GM21447 (cell line): ENCODE results near the gene PPP4R3B.

Experiments
- ATAC-seq: cut with Tn5 transposase; IDR thresholded peaks from one replicate; pipeline ENCODE4 v1.9.1; 2021; ENCODE audit not compliant: unreplicated experiment

The PPP4R3B gene

DNA sequence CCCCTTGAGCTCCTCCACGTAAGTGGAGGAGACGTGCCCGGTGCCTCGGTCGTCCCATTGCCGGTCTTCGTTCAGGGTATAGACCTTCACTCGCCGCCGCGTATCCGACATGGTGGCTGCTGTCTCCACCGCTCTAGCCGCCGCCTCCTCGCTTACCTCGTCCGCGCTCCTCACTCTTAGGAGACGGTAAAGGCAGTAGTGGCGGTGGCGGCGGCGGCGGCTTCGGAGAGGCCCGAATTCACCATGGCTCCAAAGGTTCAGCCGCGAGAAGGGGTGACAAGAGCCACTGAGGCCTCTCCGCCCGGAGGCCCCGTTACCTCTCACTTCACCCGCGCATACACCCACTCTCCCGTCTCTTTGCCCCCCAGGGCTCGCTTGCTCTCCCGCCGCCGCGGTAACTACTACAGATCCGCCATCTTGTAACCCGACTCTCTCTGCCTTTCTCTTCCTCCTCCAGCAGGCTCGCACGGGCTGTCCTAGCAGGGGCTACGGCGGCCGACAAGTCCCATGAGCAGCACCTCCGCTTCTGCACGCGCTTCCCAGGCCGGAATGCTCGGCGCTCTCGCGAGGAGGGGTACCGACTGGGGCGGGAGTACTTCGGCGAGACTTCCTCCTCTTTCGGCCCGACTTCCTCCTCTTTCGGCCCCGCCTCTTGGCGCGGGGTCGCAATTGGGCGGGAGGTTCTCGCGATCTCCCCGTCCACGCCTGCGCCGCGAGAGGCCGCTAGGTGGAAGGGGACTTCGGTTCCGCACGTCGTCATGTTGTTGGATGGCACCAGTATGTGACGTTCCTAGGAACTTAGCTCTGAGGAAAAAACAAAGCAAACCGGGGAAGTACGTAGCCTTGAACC lies at the start of gene PPP4R3B:
TSS of gene PPP4R3B (minus strand) at position 448 of the 850 bp plus-strand sequence. CDS start at position 111, 337 bp downstream.
- peak; percentile 83 for ATAC-seq

DNA sequence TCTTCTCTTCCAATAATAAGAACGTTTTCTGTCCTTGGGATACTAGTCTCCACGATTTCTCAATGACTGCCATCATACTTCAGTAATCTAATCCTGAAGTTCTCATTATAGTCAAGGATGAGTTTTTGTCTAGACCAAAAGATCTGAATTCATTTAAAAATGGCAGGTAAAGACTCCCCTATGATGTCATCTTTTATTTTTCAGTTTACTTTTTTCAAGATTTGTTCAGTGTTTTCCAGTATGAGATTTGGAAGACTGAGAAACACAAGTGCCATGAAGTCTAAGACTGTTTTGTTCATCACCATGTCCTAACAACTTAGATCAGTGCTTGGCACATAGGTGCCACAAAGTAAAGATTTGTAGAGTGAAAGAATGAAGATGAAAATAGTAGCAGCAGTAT lies 35.8 kb upstream of the PPP4R3B start:
- ATAC-seq: no peak

DNA sequence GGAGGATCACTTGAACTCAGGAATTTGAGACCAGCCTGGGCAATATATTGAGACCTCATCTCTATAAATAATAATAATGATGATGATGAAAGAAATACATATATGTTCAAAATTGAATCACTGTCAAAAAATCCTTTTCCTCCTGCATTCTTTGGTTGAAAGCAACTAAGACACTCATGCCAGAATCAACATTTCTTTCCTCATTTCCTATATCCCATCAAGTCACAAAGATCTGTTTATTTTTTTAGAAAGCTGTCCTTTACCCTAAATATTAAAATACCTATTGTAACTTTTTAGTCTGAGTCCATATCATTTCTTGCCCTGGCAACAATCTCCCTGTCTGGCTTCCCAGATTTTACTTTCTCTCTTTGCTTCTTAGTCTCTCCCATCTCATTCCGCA lies 31.8 kb upstream of the PPP4R3B start:
- no peak for ATAC-seq

DNA sequence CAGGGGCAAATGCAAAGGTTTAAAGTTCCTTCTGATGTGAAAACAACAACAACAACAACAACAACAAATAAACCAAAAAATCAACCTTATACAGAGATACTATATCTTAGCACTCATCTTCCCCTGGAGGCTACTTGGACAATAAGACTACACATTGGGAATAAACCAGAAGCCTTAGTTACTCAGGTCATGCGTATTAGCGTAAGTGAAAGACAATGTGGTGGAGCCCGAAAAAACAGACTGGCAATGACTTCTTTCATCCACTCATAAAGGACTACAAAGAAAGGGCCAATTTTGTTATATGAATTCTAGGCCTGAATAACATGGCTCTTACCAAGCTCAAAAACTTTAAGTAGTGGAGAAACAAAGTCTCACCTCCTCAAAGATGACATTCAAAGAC lies 19.4 kb upstream of the PPP4R3B start:
- ATAC-seq: no peak

DNA sequence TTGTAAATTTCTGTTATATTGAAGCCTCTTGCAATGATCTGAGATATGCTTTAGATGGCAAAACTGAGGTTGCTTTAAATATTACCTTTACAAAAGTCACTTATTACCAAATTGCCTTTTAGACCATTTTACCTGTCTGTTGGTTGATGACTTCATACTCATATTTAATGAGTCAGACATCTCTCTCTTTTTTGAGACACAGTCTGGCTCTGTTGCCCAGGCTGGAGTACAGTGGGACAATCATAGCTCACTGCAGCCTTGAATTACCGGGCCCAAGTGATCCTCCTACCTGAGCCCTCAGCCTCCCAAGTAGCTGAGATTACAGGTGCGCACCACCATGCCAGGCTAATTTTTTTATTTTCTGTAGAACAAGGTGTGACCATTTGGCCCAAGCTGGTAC lies 11.5 kb upstream of the PPP4R3B start:
- ATAC-seq: no peak

DNA sequence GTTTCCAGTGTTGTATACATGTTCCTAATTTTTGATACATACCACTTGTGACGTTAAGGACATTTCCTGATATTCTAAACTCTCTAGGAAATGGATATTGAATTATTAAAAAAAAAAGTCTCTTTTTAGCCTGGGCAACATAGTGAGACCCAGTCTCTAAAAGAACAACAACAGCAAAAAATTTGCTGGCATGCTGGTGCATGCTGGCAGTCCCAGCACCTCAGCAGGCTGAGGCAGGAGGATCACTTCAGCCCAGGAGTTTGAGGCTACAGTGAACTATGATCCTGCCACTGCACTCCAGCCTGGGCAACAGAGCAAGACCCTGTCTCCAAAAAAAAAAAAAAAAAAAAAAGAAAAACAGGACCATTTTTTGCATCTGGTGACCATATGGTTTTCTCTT lies 10.5 kb upstream of the PPP4R3B start:
- no peak for ATAC-seq

DNA sequence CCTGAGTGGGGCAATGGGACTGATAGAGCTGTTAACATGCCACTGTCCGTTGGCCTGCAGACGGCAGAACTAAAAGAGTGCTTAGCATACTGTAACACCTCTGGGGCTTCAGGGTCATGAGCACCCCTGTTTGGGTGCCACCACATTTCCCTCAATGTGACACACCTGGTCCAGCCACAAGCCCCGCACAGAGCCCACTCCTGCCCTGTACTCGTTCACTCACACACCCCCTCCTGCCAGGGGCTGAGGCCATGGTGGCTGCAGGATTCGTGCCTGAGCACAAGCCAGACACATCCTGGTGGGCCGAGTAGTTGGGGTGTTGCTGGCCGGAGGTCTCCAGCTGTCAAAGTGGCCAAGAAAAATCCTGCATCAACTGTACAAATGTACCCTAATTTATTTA lies 4.4 kb upstream of the PPP4R3B start:
- ATAC-seq: no peak

DNA sequence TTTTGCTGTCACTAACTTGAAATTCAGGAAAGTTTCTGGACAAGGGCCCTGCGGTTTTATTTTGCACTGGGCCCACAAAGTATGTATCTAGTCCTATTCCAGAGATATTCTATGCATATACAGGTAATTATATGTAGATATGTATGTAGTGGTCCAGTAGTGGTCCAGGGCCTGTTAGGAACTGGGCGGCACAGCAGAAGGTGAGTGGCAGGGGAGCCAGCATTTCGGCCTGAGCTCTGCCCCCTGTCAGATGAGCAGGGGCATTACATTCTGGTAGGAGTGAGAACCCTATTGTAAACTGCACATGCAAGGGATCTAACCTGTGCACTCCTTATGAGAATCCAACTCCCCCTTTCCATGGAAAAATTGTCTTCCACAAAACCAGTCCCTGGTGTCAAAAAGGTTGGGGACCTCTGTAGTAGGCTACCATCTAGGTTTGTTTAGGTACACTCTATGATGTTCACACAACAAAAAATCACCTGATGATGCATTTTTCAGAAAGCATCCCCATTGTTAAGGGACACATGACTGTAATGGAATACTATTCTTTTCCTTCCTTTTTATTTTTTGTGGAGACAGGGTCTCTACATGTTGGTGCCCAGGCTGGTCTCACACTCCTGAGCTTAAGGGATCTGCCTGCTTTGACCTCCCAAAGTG lies 2.8 kb upstream of the PPP4R3B start:
- no peak for ATAC-seq

DNA sequence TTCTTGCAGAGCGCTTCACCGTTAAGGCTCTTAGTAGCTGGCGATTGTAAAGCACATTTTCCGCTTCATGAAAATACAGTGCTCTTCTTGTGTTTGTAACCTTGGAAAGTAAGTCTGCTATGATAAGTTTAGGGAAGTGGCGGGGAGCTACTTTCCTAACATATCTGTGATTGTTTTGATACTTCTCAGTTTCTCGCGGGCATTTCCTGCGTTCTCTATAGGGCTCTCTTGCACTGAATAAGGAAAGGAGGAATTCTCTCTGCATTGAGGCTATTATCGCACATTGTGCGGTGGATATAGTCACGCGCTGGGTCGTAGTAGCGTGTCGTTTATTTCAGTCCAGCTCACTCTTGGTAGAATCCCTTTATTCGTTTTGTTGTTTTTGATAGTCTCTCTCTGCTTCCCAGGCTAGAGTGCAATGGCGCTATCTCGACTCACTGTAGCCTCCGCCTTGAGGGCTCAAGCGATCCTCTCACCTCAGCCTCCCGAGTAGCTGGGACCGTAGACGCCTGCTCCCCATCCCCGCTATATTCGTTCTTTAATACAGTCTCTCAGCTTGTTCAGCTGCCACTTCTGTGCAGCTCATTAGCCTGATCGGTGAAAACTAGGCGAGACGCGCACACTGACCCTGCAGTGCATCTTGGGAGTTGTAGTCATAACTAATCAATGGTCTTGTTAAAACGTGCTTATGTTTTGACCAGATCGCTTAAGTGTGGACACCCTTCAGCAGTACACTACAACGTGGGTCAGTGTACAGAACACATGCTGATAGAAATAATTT lies 1.0 kb upstream of the PPP4R3B start:
- ATAC-seq: peak; percentile 36

DNA sequence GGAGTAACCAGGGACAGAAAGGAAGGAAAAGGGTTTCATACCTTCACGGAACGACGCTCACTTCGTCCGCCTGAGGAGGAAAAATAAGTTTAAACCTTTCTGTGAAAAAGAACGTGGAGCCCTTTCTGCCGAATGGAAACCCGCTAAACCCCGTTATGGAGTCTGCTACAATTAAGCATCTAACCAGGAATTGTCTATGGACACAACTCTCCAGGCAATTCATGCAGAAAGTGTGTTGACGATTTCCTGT lies 528 bp upstream of the PPP4R3B start:
- ATAC-seq: no peak

DNA sequence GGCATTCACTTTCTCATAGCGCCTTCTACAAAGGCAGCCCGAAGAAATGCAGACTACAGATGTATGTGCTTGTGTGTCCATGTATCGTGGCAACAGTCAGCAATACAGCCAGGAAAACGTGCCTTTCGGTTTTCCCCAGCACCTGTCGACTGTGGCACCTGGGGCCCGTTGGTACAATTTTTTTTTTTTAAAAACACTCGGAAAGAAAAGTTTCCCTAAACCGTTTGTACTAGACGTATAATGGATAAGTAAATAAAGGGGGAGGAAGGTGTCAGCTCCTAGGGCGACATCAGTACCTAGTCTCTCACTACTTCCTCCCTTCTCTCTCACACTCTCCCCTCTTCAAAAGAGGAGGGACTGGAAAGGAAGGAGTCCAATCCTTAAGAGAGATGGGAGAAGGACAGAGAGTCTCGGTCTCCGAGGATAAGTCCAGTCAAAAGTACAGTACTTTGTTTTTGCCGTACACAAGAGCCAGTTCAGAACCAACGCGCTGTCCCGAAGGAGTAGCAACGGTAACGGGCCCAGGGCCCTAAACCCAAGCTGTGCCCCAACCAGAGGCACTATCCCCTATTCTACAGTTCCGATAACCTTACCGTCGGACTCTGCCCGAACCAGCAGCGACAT lies 759 bp downstream of the PPP4R3B start:
- ATAC-seq: peak; percentile 19

DNA sequence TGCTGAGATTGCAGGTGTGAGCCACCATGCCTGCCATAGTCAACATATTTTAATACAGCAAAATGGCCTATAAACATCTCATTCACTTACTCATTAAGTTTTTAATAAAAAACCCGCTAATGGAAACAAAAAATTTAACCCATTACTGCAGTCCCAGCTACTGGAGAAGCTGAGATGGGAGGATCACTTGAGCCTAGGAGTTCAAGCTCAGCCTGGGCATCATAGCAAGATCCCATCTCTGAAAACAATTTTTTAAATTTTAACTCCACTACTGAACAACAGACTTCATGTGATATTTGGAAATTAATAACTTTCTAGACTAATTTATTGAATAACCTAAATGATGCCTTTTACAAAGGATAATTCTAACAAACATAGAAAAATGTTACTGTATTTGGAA lies 5.4 kb downstream of the PPP4R3B start:
- no peak for ATAC-seq

DNA sequence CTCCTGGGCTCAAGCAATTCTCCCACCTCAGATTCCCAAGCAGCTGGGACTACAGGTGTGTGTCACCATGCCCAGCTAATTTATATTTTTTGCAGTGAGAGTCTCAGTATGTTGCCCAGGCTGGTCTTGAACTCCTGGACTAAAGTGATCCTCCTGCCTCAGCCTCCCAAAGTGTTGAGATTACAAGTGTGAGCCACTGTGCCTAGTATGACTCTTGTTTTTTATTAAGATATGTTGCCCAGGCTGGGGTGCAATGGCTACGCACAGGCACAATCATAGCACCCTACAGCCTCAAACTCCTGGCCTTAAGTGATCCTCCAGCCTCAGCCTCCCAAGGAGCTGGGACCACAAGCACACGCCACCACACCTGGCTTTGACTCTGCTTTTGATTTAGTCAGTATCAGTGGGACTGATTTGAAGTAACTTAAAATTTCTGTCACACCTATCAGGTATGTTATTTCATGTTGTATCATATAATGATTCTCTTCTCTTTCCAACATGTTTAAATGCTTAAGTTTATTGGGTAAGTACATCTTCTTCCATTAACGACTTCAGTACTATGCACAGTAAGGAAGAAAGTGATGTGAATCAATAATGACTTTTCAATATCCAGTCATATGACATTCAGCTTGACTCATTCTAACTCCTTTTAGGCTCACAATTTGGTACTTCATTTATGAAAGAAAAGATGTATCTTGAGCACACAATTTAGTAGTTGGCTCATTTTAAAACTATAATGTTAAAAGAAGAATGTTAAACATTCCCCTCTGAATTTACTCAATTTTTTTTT lies 6.3 kb downstream of the PPP4R3B start:
- no peak for ATAC-seq

DNA sequence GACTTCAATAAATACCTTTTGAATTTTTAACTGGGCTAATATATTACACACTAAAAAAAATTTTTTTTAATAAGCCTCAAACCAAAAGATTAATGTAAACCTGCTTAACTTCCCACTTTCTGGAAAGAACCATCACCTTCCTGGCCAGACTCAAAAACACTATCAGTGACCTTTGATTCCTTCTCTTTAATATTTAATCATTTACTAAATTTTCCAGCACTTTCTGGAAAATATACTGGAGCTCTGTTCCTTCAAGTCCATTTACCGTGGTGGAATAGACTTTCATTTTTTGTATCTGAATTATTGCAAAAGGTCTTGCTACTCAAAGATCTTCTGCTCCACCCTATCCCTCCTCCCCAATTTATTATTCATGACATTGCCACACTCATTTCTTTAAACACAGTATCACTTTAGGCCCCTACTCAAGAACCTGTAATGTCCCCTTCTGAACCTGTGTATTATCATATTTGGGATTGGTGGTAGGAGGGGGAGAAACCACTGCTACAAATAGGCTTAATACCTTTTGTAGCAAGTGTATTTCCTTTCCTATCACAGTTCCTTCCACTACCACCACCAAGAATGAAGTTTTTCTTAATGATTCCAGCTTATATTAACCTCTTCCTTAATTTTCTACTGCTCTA lies 7.4 kb downstream of the PPP4R3B start:
- ATAC-seq: no peak

DNA sequence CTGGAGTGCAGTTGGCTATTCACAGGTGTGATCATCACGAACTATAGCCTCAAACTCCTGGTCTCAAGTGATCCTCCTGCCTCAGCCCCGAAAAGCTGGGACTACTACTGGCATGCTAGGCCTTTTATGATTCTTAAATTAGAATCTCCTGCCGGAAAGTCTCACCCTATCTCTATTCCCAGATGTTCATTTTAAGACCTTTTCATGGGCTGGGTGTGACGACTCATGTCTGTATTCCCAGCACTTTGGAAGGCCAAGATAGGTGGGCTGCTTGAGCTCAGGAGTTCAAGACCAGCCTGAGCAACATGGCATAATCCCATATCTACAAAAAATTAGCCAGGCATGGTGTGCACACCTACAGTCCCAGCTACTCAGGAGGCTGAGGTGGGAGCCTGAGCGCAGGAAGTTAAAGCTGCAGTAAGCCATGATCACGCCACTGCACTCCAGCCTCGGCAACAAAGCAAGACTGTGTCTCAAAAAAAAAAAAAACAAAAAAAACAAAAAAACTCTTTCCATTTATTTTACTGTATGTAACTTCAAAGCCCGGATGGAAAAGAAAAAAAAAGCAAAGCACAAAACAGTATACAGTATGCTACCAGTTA lies 8.1 kb downstream of the PPP4R3B start:
- ATAC-seq: no peak

DNA sequence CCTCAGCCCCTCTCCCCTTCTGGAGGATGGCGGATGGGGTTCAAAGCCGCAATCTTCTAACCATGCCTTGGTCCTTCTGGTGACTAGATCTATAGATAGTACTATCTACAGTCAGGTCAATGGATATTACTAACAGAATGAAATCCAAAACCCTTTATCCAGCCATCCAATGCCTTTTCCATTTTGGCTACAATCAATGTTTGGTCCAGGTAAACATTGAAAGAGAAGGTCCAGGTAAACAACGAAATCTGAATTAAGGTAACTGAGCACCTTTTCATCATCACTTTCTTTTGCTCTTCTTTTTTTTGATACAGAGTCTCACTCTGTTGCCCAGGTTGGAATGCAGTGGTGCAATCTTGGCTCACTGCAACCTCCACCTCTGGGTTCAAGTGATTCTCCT lies 9.7 kb downstream of the PPP4R3B start:
- ATAC-seq: no peak

DNA sequence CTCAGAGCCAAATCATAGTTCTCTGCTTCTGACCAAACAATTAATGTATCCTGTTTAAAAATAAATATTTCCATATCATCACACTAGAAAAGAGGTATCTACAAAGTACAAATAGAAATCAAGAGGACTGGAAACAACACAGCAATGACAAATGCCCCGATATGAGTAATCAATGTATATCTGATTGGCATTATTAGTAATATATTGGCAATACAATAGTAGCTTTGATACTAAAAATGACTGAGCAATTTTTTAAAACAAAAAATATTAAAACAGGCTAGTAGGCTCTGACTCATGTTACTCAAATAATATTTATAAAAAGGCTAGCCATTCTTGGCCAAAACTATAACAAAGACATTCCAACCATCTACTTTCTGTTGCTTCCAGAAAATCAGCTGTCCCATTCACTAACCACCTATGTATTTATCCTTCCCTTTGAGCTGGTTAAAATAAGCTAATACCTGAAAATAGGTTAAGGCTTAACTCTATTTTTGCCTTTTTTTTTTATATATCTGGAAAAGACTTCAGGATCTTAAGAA lies 13.3 kb downstream of the PPP4R3B start:
- ATAC-seq: no peak

DNA sequence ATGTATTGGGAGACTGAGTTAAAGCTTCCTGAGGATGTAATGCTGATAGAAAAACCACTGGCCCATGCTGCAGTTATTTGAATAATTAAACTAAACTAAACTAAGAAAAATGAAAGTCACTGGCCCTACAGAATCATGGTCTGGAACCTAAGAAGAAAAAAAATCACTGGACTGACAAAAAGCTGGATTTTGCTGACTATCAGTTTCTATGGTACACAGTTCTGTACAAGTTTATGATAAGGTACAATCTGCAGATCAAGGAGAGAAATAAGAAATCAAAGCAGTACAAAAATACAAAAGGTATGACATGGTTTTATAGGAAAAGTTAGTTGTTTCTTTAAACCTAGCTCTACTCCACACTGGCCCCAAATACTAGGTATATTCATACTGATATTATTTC lies 15.6 kb downstream of the PPP4R3B start:
- no peak for ATAC-seq

DNA sequence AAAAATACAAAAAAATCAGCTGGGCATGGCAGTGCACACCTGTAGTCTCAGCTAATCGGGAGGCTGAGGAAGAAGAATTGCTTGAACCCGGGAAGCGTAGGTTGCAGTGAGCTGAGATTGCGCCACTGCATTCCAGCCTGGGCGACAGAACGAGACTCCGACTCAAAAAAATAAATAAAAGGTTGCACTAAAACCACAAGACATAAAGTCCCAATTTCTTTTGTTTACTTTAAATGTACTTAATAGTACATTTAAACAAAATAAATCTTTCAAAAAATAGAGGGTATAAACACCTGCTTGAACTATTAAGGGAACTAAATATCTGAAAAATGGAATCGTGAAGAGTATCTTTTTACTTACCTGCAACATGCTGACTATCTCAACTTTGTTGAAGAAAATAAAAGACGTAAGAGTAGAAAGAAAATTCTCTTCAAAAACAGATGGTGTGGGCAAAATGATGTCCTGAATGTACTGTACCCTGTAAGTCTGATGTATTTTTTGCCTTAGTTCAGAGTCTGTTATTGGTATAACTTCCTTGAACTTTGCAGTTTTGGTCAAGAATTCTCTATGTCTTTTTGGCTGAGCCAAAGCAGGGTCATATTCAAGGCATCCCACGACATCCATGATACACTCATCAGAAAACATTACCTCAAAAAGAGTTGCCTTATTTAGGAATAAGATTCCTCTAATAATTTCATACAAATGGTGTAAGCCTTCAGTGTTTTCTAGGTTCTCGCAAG lies 19.2 kb downstream of the PPP4R3B start:
- no peak for ATAC-seq
